Measurements from ENCODE around the gene CLEC4E.
"Not testable (repeated sequence)": the region's sequence is repeated elsewhere in the genome, so short reads cannot be mapped to it uniquely, and the experiment has no call there.

- TF ChIP-seq CTCF, POLR2AphosphoS5, POLR2A (IDR thresholded peaks at IDR 0.05): not testable (repeated sequence)
Observed at GRCh38 chr12:8495671-8496070, 45.0 kb downstream of the CLEC4E start.

Data from upper lobe of left lung (tissue), 4 donors.